NT2/D1 (cell line): ENCODE results near the gene SARM1.

Experiments used
- YY1 ChIP-seq: IDR thresholded peaks from 2 replicates; pipeline ENCODE4 v1.6.1; 2011; ENCODE audit not compliant: insufficient read length, insufficient read depth
- ZNF274 ChIP-seq: IDR thresholded peaks from 2 replicates; pipeline ENCODE4 v1.6.1; 2011; ENCODE audit warnings: mild to moderate bottlenecking, low read depth, low read length

GRCh38 chr17:28397275-28397674 is 25.8 kb downstream of the SARM1 start:
- TF ChIP-seq YY1 (no peak), ZNF274 (no peak)
